Measurements from ENCODE around the gene MYF6.

DNA sequence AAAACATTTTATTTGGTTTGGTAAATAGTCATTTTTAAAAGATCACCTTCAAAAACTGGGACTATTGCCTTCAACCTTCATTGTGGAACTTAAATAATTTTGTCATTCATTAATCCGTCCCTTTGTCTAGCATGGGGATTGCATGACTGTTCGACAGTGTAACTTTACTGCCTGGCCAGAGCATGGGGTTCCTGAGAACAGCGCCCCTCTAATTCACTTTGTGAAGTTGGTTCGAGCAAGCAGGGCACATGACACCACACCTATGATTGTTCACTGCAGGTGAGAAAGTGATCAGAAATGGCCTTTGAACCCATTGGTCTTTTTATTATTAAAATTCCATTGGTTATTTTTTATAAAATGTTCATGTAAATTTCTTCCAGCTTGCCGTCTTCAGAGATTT, 37.2 kb upstream of the MYF6 start:
- TF ChIP-seq, protein P1, sequence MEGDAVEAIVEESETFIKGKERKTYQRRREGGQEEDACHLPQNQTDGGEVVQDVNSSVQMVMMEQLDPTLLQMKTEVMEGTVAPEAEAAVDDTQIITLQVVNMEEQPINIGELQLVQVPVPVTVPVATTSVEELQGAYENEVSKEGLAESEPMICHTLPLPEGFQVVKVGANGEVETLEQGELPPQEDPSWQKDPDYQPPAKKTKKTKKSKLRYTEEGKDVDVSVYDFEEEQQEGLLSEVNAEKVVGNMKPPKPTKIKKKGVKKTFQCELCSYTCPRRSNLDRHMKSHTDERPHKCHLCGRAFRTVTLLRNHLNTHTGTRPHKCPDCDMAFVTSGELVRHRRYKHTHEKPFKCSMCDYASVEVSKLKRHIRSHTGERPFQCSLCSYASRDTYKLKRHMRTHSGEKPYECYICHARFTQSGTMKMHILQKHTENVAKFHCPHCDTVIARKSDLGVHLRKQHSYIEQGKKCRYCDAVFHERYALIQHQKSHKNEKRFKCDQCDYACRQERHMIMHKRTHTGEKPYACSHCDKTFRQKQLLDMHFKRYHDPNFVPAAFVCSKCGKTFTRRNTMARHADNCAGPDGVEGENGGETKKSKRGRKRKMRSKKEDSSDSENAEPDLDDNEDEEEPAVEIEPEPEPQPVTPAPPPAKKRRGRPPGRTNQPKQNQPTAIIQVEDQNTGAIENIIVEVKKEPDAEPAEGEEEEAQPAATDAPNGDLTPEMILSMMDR (IDR thresholded peaks at IDR 0.05), result no peak
- TF ChIP-seq EZH2 (IDR thresholded peaks at IDR 0.05), result no peak

Measured in neural progenitor cell (in vitro differentiated cells).